IMR-90 (cell line): Measurements from ENCODE around the gene OR56B1. TPM values are rescaled to one million over a fixed set of nuclear protein-coding genes. Genes with fewer than 3 reads are reported as not detected.

Source experiments
- ATAC-seq: fragments of 200-7000 bp; cut with Tn5 transposase; 2 replicates; pipeline ENCODE4 v1.9.1; 2020; ENCODE audit warnings: low read depth, mild to moderate bottlenecking, moderate library complexity
- BruUV-seq: library from RNA; stranded (reverse); fragments of 400-500 nt; replicated peaks from 2 replicates; lab custom pipeline; 2021; lab: Mats Ljungman, UMichigan
- CTCF ChIA-PET: fragments of 300-600 bp; formaldehyde crosslinking; extraction: SDS; loops from one replicate; lab custom pipeline; 2021; ENCODE audit warnings: antibody characterized with exemption; lab: Yijun Ruan, JAX
- POLR2A ChIA-PET: fragments of 300-600 bp; sonication (Branson Sonifier 250); formaldehyde crosslinking; loops from one replicate; lab custom pipeline; 2022; ENCODE audit warnings: antibody characterized with exemption; ENCODE audit not compliant: unreplicated experiment; lab: Charles Lee
- DNase-seq: peaks from one replicate; pipeline ENCODE4 v3.0.0; 2013
- H2AFZ ChIP-seq: replicated peaks from 2 replicates; pipeline ENCODE3; 2013; ENCODE audit warnings: low read length, mild to moderate bottlenecking; ENCODE audit not compliant: poor library complexity
- H2AK5ac ChIP-seq: 2 replicates; pipeline ENCODE4 v1.6.1; 2013; ENCODE audit warnings: low read depth, low read length, inconsistent platforms
- H2AK9ac ChIP-seq: replicated peaks from 2 replicates; pipeline ENCODE3; 2013; ENCODE audit warnings: mild to moderate bottlenecking, low read depth, low read length, moderate library complexity; ENCODE audit not compliant: poor library complexity
- H2BK120ac ChIP-seq: 2 replicates; pipeline ENCODE4 v1.6.1; 2013; ENCODE audit warnings: low read depth, low read length, inconsistent platforms
- H2BK15ac ChIP-seq: 3 replicates; pipeline ENCODE4 v1.6.1; 2013; ENCODE audit warnings: low read depth, low read length, inconsistent platforms
- H2BK20ac ChIP-seq: 2 replicates; pipeline ENCODE4 v1.6.1; 2013; ENCODE audit warnings: low read depth, mild to moderate bottlenecking, inconsistent platforms, low read length, moderate library complexity
- H2BK5ac ChIP-seq: 2 replicates; pipeline ENCODE4 v1.6.1; 2013; ENCODE audit warnings: mild to moderate bottlenecking, low read depth, low read length, inconsistent platforms; ENCODE audit not compliant: poor library complexity, severe bottlenecking
- H3K14ac ChIP-seq: replicated peaks from 2 replicates; pipeline ENCODE4 v1.6.1; 2013; ENCODE audit warnings: low read depth, low read length, inconsistent platforms
- H3K18ac ChIP-seq: 2 replicates; pipeline ENCODE4 v1.6.1; 2013; ENCODE audit warnings: low read depth, low read length, control low read depth
- H3K23ac ChIP-seq: 2 replicates; pipeline ENCODE4 v1.6.1; 2013; ENCODE audit warnings: low read depth, low read length, inconsistent platforms
- H3K27ac ChIP-seq: 2 replicates; pipeline ENCODE4 v1.5.1; 2013; ENCODE audit warnings: mild to moderate bottlenecking, control low read depth, low read length; ENCODE audit not compliant: insufficient read depth
- H3K27me3 ChIP-seq: 2 replicates; pipeline ENCODE4 v1.6.1; 2013; ENCODE audit warnings: low read length; ENCODE audit not compliant: control insufficient read depth, insufficient read depth
- H3K36me3 ChIP-seq: 2 replicates; pipeline ENCODE4 v1.6.1; 2013; ENCODE audit warnings: low read length, mixed read lengths; ENCODE audit not compliant: control insufficient read depth, insufficient read depth
- H3K4ac ChIP-seq: 2 replicates; pipeline ENCODE4 v1.6.1; 2013; ENCODE audit warnings: low read depth, low read length, inconsistent platforms
- H3K4me1 ChIP-seq: 2 replicates; pipeline ENCODE4 v1.6.1; 2013; ENCODE audit warnings: low read length, mixed read lengths; ENCODE audit not compliant: control insufficient read depth, insufficient read depth
- H3K4me2 ChIP-seq: 2 replicates; pipeline ENCODE4 v1.6.1; 2013; ENCODE audit warnings: low read depth, mild to moderate bottlenecking, control low read depth, low read length, moderate library complexity
- H3K4me3 ChIP-seq: 2 replicates; pipeline ENCODE4 v1.5.1; 2013; ENCODE audit warnings: low read depth, mild to moderate bottlenecking, control low read depth, low read length, moderate library complexity; ENCODE audit not compliant: insufficient read depth
- H3K56ac ChIP-seq: 2 replicates; pipeline ENCODE4 v1.6.1; 2013; ENCODE audit warnings: low read length, inconsistent platforms; ENCODE audit not compliant: insufficient read depth; ENCODE audit errors: extremely low read depth
- H3K79me1 ChIP-seq, 2 experiments: 2 replicates each; pipeline ENCODE4 v1.6.1; 2013; ENCODE audit warnings: low read length in 2 of 2, inconsistent platforms in 1 of 2, low read depth in 1 of 2
- H3K9ac ChIP-seq: 2 replicates; pipeline ENCODE4 v1.6.1; 2013; ENCODE audit warnings: low read depth, low read length, control low read depth
- H3K9me1 ChIP-seq: 2 replicates; pipeline ENCODE4 v1.6.1; 2013; ENCODE audit warnings: low read length, inconsistent platforms; ENCODE audit not compliant: insufficient read depth
- H3K9me3 ChIP-seq: 2 replicates; pipeline ENCODE4 v1.6.1; 2013; ENCODE audit warnings: low read length; ENCODE audit not compliant: control insufficient read depth, insufficient read depth
- H4K20me1 ChIP-seq: 2 replicates; pipeline ENCODE4 v1.6.1; 2013; ENCODE audit warnings: low read length, inconsistent platforms; ENCODE audit not compliant: insufficient read depth
- H4K5ac ChIP-seq: 2 replicates; pipeline ENCODE4 v1.6.1; 2013; ENCODE audit warnings: mild to moderate bottlenecking, low read depth, low read length, control low read depth
- H4K8ac ChIP-seq, 2 experiments: 2 replicates each; pipeline ENCODE4 v1.6.1; 2013; ENCODE audit warnings: low read depth in 2 of 2, low read length in 2 of 2, control low read depth in 1 of 2, inconsistent platforms in 1 of 2
- H4K91ac ChIP-seq: 2 replicates; pipeline ENCODE4 v1.6.1; 2013; ENCODE audit warnings: low read depth, low read length, inconsistent platforms; ENCODE audit not compliant: insufficient read depth
- CHD1 ChIP-seq: IDR thresholded peaks from 2 replicates; pipeline ENCODE4 v1.6.1; 2012; ENCODE audit warnings: low read depth, low read length, improper control_type of control experiment
- MAFK ChIP-seq: IDR thresholded peaks from 2 replicates; pipeline ENCODE4 v1.6.1; 2012; ENCODE audit warnings: low read depth, low read length, improper control_type of control experiment
- MAZ ChIP-seq: IDR thresholded peaks from 2 replicates; pipeline ENCODE4 v1.6.1; 2012; ENCODE audit warnings: low read depth, mild to moderate bottlenecking, low read length, improper control_type of control experiment, moderate library complexity, borderline replicate concordance
- MXI1 ChIP-seq: IDR thresholded peaks from 2 replicates; pipeline ENCODE4 v1.6.1; 2012; ENCODE audit warnings: low read depth, mild to moderate bottlenecking, low read length, moderate library complexity, borderline replicate concordance
- RCOR1 ChIP-seq: IDR thresholded peaks from 2 replicates; pipeline ENCODE4 v1.6.1; 2012; ENCODE audit warnings: mild to moderate bottlenecking, low read length, improper control_type of control experiment; ENCODE audit not compliant: insufficient replicate concordance
- SMC3 ChIP-seq: fragments of 150-350 bp; IDR thresholded peaks from 2 replicates; pipeline ENCODE4 v1.6.1; 2016; ENCODE audit warnings: low read depth, mild to moderate bottlenecking, antibody characterized with exemption, low read length, moderate library complexity
- WGBS, 2 experiments: methylation state at CpG; one replicate each; pipeline versions ENCODE4 v1.1.5 to v1.1.7; 2013; ENCODE audit warnings: missing lambda C conversion rate in 2 of 2; ENCODE audit not compliant: insufficient read length in 1 of 2; ENCODE audit errors: extremely low coverage in 2 of 2; 5-methylcytosine and 5-hydroxymethylcytosine counted together
- dilution Hi-C: fragments of 300-500 bp; cut with HindIII; formaldehyde crosslinking; loops from one replicate; pipeline ENCODE4 v1.14.3; 2018; ENCODE audit warnings: low sequenced_read_pairs; ENCODE audit not compliant: unreplicated experiment
- in situ Hi-C: fragments of 300-500 bp; cut with MboI; formaldehyde crosslinking; loops from 3 replicates; pipeline ENCODE4 v1.14.3; 2019; ENCODE audit warnings: low sequenced_read_pairs, inconsistent platforms, mixed read lengths
- intact Hi-C: fragments of 100-400 bp; cut with micrococcal nuclease; formaldehyde crosslinking; loops from 2 replicates; pipeline ENCODE4 v1.10.0; 2022
- polyA plus RNA-seq, 3 experiments: library from polyadenylated mRNA; depleted of rRNA; stranded (reverse); fragments of >200 nt; gene quantifications; 2 replicates each; pipeline ENCODE4 v1.2.3, GENCODE V29; 2012; ENCODE audit warnings: low replicate concordance in 1 of 3
- total RNA-seq: library from RNA; depleted of rRNA; stranded (reverse); fragments of >200 nt; gene quantifications from 2 replicates; pipeline ENCODE4 v1.2.3, GENCODE V29; 2012
- TF ChIP-seq, protein P1 (sequence below): fragments of 150-350 bp; IDR thresholded peaks from 2 replicates; pipeline ENCODE4 v1.6.1; 2017; ENCODE audit warnings: mild to moderate bottlenecking, antibody characterized with exemption, low read length, low read depth
- TF ChIP-seq, protein P2 (sequence below): fragments of 150-350 bp; IDR thresholded peaks from 2 replicates; pipeline ENCODE4 v1.6.1; 2016; ENCODE audit warnings: low read depth, mild to moderate bottlenecking, low read length, moderate library complexity, borderline replicate concordance
- TF ChIP-seq, protein P3 (sequence below): conservative IDR thresholded peaks from 2 replicates; pipeline ENCODE4 v1.5.1; 2012; ENCODE audit warnings: mild to moderate bottlenecking, low read depth, low read length, improper control_type of control experiment

OR56B1 gene
- total and polyA plus RNA-seq, 2 of the 4 experiments (the other 2 are of a cell fraction): not detected

DNA sequence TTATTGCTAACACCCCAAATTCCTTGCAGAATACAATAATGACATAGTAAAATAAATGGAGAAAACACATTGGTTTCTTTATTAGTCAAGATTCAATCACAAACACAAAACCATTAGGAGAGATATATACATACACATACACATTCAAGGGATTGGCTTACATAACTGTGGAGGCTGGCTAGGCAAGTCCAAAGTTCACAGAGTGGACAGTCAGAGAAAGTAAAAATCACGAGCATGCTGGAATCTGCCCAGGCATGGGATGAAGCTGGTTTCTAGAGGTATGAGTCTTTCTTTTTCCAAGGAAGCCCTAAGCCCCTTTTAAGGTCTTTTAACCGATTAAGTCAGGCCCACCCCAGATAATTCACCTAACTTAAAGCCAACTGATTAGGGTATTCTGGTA lies 13.6 kb upstream of the OR56B1 start:
- Histone ChIP-seq H2BK15ac (no peak overlapping the region), H3K18ac (no peak overlapping the region), H4K5ac (no peak overlapping the region), H3K79me1 (no peaks in the 10 kb centered on the region), H3K23ac (no peak overlapping the region), H3K4ac (no peak overlapping the region), H3K4me1 (no peaks in the 10 kb centered on the region), H4K20me1 (no peaks in the 10 kb centered on the region), H3K9me3 (no peaks in the 10 kb centered on the region), H2AK5ac (no peak overlapping the region), H3K27me3 (no peaks in the 10 kb centered on the region; the same call in none of the 2 replicates), H3K36me3 (no peaks in the 10 kb centered on the region), H3K9me1 (no peaks in the 10 kb centered on the region), H4K91ac (no peak overlapping the region), H2BK5ac (no peak overlapping the region), H4K8ac (no peak overlapping the region), H3K14ac (no peak overlapping the region), H2BK20ac (no peak overlapping the region), H2BK120ac (no peak overlapping the region), H3K9ac (no peak overlapping the region), H3K27ac (no peak overlapping the region), H2AK9ac (no peak overlapping the region), H2AFZ (no peak overlapping the region), H3K4me2 (no peak overlapping the region), H3K4me3 (no peak overlapping the region), H3K56ac (no peak overlapping the region)
- no CpG with 5 or more reads among the region's 2 CpGs for WGBS, 2 experiments
- in situ Hi-C loops: no loop called here
- no peak for TF ChIP-seq MAZ
- TF ChIP-seq SMC3: no peak
- TF ChIP-seq RCOR1: no peak
- no peak for TF ChIP-seq MXI1
- TF ChIP-seq, protein P1, sequence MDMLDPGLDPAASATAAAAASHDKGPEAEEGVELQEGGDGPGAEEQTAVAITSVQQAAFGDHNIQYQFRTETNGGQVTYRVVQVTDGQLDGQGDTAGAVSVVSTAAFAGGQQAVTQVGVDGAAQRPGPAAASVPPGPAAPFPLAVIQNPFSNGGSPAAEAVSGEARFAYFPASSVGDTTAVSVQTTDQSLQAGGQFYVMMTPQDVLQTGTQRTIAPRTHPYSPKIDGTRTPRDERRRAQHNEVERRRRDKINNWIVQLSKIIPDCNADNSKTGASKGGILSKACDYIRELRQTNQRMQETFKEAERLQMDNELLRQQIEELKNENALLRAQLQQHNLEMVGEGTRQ: no peak
- no peak for TF ChIP-seq CHD1
- TF ChIP-seq, protein P2, sequence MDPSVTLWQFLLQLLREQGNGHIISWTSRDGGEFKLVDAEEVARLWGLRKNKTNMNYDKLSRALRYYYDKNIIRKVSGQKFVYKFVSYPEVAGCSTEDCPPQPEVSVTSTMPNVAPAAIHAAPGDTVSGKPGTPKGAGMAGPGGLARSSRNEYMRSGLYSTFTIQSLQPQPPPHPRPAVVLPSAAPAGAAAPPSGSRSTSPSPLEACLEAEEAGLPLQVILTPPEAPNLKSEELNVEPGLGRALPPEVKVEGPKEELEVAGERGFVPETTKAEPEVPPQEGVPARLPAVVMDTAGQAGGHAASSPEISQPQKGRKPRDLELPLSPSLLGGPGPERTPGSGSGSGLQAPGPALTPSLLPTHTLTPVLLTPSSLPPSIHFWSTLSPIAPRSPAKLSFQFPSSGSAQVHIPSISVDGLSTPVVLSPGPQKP: no peak
- no peak for TF ChIP-seq MAFK
- TF ChIP-seq, protein P3, sequence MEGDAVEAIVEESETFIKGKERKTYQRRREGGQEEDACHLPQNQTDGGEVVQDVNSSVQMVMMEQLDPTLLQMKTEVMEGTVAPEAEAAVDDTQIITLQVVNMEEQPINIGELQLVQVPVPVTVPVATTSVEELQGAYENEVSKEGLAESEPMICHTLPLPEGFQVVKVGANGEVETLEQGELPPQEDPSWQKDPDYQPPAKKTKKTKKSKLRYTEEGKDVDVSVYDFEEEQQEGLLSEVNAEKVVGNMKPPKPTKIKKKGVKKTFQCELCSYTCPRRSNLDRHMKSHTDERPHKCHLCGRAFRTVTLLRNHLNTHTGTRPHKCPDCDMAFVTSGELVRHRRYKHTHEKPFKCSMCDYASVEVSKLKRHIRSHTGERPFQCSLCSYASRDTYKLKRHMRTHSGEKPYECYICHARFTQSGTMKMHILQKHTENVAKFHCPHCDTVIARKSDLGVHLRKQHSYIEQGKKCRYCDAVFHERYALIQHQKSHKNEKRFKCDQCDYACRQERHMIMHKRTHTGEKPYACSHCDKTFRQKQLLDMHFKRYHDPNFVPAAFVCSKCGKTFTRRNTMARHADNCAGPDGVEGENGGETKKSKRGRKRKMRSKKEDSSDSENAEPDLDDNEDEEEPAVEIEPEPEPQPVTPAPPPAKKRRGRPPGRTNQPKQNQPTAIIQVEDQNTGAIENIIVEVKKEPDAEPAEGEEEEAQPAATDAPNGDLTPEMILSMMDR: no peak
- dilution Hi-C loops: no loop called here
- ATAC-seq (no peak), DNase-seq (no peak)
- BruUV-seq: no TSS peak
- ChIA-PET POLR2A (no interaction called here), CTCF (no interaction called here)
- intact Hi-C loops: no loop called here
